OCI-M2 (cell line): ENCODE data around the gene CCND1.
"Not testable (repeated sequence)": the region's sequence is repeated elsewhere in the genome, so short reads cannot be mapped to it uniquely, and the experiment has no call there.

Experiments
- DNase-seq: peaks from one replicate; lab custom pipeline; 2025; ENCODE audit not compliant: unreplicated experiment; lab: John Stamatoyannopoulos, UW

The CCND1 gene

DNA sequence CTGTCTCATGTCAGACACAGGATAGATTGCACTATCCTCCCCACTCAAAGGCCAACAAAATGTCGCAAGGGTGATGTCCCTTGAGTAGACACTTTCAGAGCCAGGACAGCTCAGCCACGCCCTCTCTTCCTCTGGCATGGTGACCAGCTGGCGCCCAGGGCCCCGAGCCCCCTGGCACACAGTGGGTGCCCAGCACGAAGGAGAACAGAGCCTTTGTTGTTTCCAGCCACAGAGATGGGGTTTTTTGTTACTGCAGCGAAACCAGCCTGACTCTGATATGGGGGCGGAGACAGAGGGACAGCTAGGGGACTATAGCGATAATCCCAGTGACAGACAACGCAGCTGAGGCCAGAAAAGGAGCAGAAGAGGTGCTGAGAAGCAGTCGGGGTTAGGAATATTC lies 23.3 kb upstream of the CCND1 start:
- DNase-seq = no peak

DNA sequence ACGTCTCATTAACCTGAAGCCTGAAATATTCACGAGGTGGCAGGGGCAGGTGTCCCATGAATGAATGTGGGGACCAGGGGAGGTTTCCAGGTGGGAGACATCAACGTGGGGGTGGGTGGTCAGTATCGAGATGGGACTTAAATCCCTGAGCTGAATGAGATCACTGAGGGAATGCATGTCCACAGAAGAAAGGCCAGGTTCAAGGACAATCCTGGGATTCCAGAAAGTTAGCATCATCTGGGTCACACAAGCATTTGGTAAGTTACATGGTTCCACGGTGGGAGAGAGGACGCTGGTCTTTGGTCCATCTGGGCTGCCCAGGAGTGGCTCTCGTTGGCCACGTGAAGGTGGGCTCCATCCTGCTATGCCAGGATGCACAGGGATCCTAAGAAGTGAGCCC lies 22.7 kb upstream of the CCND1 start:
- DNase-seq = no peak

DNA sequence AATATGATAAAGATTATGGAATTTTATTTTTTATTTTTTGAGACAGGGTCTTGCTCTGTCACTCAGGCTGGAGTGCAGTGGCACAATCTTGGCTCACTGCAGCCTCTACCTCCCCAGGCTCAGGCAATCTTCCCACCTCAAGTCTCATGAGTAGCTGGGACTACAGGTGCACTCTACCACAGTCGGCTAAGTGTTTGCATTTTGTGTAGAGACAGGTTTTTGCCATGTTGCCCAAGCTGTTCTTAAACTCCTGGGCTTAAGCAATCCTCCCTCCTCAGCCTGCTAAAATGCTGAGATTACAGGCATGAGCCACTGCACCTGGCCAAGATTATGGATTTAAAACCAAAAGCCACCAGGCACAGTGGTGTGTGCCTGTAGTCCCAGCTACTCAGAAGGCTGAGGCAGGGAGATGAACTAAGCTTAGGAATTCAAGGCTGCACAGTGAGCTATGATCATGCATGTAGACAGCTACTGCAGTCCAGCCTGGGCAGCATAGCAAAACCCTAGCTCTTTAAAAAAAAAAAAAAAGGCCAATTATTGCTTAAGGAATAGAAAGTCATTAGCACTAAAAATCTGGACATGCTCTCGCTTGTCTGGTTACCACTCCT lies 20.2 kb upstream of the CCND1 start:
- no peak for DNase-seq

DNA sequence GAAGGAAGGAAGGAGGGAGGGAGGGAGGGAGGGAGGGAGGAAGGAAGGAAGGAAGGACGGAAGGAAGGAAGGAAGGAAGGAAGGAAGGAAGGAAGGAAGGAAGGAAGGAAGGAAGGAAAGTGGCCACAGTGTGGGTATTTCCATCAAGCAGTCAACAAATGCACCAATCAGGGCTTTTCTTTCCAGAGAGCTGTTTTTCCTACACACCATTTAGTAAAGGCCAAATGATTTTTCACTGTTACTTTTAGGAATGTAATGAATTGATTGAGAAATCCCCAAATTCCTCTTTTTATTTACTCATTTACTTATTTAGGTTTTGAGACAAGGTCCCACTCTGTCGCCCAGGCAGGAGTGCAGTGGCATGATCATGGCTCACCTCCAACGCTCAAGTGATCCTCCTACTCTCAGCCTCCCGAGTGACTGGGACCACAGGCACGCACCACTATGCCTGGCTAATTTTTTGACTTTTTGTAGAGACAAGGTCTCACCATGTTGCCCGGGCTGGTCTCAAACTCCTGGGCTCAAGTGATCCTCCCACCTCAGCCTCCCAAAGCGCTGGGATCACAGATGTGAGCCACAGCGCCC lies 18.8 kb upstream of the CCND1 start:
- not testable (repeated sequence) for DNase-seq

DNA sequence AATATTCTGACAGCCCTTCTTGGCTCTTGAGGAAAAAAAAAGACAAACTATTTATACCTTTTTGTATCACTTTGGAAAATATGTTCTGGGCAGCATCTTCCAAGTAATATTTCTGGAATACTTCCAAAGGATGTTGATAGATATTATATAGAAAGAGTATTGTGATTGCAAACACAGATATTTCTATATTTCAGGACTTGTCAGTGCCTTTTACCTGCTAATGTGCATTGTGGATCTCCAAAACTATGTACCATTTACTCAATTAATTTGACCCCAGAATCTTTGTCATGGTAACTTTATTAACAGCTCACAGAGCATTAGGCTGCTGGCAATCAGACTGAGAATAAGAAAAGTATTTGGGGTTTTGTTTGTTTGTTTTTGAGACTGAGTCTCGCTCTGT lies 16.7 kb upstream of the CCND1 start:
- no peak for DNase-seq

DNA sequence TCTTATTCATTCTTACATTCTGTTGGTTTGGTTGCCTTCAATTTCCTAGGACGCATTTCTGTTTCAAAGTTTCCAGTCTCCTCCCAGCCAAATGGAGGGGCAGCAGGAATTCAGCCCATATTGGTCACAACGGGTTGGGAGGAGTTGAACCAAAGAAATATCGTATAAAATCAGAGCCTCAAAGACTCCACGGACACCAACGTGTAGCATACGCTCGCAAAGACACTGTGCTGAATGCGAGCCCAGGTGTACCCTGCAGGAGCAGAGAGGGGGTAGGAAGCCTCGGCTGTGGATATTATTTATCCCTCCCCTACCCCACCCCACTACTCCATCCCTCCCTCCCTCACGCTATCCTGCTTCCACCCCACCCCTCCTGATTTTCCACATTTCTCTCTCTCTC lies 15.5 kb upstream of the CCND1 start:
- no peak for DNase-seq

DNA sequence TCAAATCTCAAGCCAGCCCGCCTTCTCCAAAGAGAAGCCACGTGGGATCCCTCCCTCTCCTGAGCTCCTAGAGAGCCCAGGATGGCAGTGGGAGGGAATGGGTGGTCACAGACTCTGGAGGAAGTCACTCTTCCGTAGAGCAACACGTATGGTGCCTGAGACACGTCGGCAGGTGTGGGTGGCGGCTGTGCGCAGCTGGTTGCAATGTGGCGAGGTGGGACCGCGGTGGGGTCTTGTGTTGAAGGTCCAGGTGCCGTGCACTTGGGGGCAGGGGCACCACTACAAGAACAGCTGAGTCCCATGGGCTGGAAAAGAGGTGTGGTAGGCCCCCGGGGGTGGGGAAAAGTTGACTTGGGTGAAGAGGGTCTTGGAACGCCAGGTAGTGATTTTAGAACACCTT lies 13.4 kb upstream of the CCND1 start:
- DNase-seq = no peak

DNA sequence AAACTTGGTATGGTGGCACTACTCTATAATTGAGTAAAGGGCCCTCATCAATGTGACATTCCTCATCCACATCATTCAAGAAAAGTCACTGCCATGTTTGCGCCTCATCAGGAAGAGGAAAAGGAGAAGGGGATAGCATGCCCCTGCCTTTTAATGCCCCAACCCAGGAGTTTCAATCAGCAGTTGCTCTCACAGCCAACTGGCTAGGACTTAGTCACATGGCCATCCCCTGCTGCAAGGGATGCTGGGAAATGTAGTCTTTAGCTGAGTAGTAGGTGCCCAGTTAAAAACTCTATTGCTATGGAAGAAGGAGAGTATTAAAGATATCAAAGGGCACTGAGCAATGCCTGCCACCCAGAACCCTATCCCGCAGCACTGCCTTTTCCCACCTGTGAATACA lies 10.9 kb upstream of the CCND1 start:
- no peak for DNase-seq

DNA sequence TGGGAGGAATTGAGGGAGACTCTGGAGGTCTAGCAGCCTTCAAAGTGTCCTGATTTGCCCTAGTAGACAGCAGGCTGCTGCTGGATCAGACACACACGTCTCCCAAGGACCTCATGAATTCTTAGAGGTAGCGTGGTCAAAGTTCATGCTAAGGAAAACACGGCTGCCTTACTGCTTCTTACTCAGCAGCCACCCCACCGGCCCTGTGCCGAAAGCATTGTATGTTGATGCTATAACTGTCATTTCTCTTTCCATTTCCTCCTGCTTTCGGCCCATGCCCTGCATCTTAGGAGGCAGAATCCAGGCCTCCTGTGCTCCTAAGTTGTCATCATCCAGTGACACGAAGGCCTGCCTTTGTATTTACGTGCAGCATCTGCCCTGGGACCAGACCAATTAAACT lies 10.5 kb upstream of the CCND1 start:
- DNase-seq = no peak

DNA sequence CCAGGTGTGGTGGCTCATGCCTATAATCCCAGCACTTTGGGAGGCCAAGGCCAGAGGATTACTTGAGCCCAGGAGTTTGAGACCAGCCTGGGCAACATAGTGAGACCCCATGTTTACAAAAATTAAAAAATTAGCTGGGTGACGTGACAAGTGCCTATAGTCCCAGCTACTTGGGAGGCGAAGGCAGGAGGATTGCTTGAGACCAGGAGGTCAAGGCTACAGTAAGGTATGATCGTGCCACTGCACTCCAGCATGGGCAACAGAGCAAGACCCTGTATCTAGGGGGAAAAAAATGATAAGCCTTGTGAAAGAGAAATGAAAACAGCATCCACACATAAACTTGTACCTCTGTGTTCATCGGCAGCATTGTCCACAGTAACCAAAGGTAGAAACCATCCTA lies 8.1 kb upstream of the CCND1 start:
- no peak for DNase-seq

DNA sequence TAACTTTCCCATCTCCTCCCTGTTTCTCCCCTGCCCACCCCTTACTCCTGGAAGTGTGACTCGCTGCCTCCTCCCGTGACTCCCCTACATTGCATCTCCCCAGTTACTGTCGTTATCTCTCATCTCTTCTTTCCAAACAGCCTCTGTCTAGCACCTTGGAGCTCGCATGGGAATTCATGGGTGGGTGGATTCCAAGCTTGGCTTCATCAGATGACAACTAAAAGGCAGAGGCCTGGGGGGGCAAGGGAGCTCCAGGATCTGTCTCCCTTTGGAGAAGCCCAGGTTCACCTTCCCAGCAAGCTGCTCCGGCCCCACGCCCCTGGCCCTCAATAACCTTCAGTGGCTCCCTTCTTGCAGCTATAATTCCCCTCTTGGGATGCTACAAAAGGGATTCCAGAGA lies 6.9 kb upstream of the CCND1 start:
- DNase-seq = no peak

DNA sequence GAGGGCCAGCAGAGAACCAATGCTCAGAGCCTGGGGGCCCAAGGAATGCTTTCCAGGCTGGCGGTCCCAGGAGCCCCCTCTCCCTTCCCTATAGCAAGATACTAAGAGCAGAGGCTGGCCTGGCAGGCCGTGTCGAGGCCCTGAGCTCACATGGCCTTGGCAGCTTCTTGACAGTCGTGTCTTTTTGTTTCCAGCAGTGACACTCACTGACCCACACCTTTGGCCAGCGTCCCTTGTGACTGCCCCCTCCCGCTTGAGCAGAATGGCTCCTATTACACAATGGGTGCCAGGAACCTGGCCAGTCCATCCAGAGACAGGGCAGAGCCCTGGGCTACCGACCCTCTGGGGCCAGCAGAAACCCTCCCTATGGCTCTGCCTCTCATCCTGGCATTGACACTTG lies 6.4 kb upstream of the CCND1 start:
- DNase-seq = no peak

DNA sequence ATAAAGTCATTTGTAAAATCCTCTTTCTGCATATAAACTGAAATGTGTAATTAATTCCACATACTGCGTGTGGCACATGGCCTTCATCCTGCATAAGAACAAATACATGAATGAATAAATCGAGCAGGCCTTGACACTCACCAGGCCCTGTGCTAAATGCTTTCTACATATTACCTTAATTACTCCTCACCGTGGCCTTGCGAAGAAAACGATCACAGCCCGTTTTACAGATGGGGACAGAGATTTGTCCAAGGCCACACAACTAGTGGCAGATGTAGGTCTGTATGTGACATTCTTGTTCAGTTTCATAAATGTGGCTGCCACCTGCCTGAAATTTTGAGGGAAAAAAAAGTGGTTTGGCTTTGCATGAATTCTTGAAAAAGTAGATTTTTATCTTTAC lies 5.8 kb upstream of the CCND1 start:
- no peak for DNase-seq

DNA sequence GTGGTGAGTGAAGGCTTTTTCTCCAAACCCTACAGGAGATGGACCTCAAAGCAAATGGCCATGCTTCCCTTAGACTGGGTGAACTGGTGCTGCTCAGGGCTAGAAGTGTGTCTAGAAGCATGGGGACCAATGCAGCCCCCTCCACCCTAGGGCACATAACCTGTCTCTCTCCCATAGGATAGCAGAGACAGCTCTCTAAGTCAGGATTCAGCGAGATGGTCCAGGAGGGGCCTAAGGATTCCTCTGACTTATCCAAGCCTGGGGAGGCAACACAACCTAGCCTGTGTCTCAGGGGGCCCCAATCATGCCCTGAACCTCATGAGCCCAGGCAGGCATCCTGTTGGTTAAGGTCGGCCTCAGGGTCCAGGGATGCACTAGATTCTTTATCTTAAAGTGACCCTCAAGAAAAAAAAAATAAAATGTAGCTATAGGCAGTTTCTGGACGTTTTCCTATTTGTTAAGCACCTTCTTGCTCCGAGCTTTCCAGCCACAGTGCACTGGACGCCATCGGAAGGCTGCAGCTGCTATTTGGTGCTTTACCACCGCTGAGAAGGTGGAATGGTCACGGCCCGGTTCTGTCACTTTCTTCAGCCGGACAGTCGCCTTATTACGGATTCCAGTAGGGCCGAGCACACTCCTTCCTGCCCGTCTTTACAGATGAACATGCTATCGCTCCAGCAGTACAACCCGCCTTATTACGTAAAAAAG lies 5.0 kb upstream of the CCND1 start:
- DNase-seq = no peak

DNA sequence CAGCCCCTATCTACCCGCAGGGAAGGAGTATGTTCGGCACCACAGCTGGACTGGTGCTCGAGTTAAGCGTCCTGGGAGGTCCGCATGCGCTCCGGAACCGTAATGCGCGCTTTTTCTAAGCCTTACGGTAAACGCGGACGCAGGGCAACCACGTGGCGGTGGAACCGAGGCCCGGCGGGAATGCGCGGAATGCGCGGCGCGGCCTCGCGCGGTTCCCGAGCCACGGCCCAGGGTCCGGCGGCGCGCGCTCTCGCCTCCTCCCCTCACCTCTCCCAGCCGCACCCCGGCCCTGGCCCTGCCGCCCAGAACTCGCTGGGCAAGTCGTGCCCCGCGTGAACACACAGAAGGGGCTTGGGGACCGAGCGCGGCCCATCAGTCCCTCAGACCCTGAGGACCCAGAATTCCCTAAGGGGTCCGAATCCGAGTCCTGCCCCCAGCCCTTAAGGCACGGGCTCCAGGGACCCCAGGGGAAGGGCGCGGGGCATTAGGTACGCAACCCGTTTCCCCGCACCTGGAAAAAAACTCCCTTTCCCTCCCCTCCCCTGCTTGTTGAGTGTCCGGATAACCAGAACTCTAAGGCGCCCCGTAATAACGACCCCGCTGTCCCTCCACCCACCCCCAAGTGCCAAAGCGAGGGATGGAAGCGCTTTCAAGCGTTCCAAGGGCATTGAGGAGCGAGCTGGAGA lies 4.3 kb upstream of the CCND1 start:
- DNase-seq = no peak

DNA sequence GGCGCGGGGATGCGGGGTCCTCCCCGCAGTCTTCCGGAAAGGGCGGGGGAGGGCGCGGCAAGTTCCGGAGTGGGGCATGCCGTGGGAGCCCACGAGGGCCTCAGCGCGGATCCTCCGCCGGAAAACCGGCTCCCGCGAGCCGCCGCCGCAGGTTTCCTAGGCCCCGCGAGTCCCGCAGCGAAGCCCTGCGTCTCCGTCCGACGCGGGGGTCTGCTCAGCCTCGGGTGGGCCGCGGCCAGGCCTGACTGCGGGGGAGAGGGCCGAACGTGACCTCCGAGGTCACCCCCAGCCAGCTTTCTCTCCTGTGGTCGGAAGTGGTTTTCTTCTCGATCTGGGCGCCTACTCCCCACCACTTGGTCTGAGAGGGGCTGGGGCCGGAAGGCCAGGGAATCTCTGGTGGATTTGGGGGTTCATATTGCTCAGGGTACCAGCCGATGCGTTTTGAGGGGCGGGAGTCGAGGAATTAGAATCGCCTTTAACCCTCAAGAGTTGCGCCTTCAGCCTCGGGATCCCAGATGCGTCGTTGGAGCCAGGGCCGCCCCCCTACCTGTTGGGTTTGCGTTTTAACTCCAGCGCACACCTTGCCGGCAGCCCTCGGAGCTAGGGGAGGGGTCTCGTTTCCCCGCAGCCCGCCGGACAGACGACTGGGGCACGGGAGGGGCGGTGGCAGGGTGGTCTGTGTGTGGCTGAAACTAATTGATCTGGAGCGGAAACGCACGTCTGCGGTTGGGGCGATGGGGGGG lies 3.6 kb upstream of the CCND1 start:
- no peak for DNase-seq

DNA sequence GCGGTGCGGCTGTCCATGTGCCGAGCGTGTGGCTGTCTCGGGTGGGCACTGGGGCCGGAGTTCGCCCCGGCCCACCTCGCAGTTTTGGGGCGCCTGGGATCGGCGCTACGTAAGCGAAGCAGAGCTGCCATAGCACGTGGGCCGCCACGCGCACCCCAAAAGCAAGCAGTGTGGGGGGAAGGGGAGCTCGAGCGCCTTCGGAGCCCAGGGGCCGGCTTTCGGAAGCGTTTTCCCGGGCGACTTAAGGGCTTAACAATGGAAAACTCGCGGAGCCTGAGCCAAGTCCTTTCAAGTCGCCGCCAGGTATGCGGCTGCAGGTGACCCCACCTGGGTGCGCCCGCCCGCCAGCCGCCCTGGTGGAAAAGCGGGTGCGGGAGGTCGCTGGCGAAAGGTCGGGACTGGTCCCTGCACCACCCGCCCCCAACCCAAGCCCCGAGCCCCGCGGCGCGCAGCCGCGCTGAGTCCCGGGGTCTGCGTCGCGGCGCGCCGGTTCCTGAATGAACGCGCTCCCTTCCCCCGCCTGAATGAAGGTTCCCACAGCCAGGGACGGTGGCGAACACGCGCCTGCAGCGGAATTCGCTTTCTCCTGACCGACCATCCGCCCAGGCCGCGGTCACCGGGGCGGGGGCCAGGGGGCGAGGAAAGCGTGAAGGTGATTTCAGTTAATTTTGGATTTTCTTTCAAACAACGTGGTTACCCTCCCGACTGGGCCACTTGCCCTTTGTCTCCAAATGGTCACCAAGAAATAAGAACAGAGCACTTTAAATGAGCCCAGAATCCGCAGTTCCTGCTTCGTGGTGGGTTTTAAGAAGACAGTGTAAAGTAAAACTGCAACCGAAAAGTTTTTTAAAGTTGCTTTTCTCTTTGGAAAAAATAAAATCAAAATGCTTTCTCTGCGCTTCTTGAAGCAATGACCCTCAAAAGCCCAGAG lies 2.8 kb upstream of the CCND1 start:
- no peak for DNase-seq

DNA sequence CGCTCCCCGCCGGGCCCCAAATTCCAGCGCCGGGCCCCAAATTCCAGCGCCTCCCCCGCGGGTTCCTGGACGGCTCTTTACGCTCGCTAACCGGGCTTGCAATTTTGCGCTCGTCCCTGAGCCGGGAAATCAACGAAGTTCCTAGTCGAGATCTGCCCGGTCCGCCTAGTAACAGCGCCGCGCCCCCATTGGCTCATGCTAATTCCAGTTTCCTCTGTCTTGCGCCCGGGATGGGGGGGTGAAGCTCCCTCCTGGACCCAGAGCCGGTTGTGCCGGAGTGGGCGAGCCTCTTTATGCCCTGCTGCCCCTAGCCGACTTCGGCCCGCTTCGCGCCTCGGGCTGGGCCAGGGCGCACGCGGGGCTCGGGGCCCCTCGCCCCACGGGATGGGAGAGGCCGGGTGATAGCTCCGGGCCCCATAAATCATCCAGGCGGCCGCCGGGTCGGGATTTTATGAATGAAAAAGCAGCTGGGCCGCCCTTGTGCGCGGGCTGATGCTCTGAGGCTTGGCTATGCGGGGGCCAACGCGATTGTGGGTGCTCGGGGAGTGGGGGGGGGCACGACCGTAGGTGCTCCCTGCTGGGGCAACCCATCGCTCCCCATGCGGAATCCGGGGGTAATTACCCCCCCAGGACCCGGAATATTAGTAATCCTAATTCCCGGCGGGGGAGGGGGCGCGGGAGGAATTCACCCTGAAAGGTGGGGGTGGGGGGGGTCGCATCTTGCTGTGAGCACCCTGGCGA lies 1.8 kb upstream of the CCND1 start:
- DNase-seq = peak; percentile 42

DNA sequence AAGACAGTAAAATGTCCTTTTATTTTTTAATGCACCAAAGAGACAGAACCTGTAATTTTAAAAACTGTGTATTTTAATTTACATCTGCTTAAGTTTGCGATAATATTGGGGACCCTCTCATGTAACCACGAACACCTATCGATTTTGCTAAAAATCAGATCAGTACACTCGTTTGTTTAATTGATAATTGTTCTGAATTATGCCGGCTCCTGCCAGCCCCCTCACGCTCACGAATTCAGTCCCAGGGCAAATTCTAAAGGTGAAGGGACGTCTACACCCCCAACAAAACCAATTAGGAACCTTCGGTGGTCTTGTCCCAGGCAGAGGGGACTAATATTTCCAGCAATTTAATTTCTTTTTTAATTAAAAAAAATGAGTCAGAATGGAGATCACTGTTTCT lies 1.1 kb upstream of the CCND1 start:
- DNase-seq = no peak
